GM21717 (cell line): Measurements from ENCODE around the gene TYSND1.
A peak's percentile ranks its signal among the peaks of the same experiment; 100 is the strongest.
"Not testable (repeated sequence)": the region's sequence is repeated elsewhere in the genome, so short reads cannot be mapped to it uniquely, and the experiment has no call there.

Source experiments
- ATAC-seq: cut with Tn5 transposase; IDR thresholded peaks from one replicate; pipeline ENCODE4 v1.9.1; 2021; ENCODE audit warnings: mild to moderate bottlenecking, moderate library complexity; ENCODE audit not compliant: unreplicated experiment

TYSND1 gene

GRCh38 chr10:70146489-70147258 is at the start of gene TYSND1:
Gene TYSND1, minus strand, starts transcription at chr10:70146700. Its CDS starts 114 bp downstream, at chr10:70146586.
- peak; percentile 88 for ATAC-seq

GRCh38 chr10:70193391-70193844 is 46.9 kb upstream of the TYSND1 start:
- no peak for ATAC-seq

- no peak for ATAC-seq
Observed at GRCh38 chr10:70192326-70192968, 45.9 kb upstream of the TYSND1 start.

GRCh38 chr10:70191972-70192305 is 45.4 kb upstream of the TYSND1 start:
- no peak for ATAC-seq

- ATAC-seq, result no peak
Observed at GRCh38 chr10:70191161-70191971, 44.9 kb upstream of the TYSND1 start.

GRCh38 chr10:70190581-70190980 is 44.1 kb upstream of the TYSND1 start:
- ATAC-seq, result no peak

GRCh38 chr10:70190102-70190501 is 43.6 kb upstream of the TYSND1 start:
- ATAC-seq, result no peak

- ATAC-seq, result no peak
Observed at GRCh38 chr10:70188768-70189167, 42.3 kb upstream of the TYSND1 start.

GRCh38 chr10:70186571-70186970 is 40.1 kb upstream of the TYSND1 start:
- ATAC-seq, result no peak

GRCh38 chr10:70186090-70186489 is 39.6 kb upstream of the TYSND1 start:
- ATAC-seq, result no peak

GRCh38 chr10:70183304-70183703 is 36.8 kb upstream of the TYSND1 start:
- no peak for ATAC-seq

- ATAC-seq, result not testable (repeated sequence)
Observed at GRCh38 chr10:70179209-70179608, 32.7 kb upstream of the TYSND1 start.

- no peak for ATAC-seq
Observed at GRCh38 chr10:70178139-70178725, 31.7 kb upstream of the TYSND1 start.

GRCh38 chr10:70176441-70176840 is 29.9 kb upstream of the TYSND1 start:
- no peak for ATAC-seq

GRCh38 chr10:70175516-70175915 is 29.0 kb upstream of the TYSND1 start:
- no peak for ATAC-seq

- no peak for ATAC-seq
Observed at GRCh38 chr10:70174058-70174741, 27.7 kb upstream of the TYSND1 start.

GRCh38 chr10:70169649-70170364 is 23.3 kb upstream of the TYSND1 start:
- ATAC-seq, result peak; percentile 11

GRCh38 chr10:70169011-70169410 is 22.5 kb upstream of the TYSND1 start:
- ATAC-seq, result no peak

GRCh38 chr10:70167246-70167645 is 20.7 kb upstream of the TYSND1 start:
- no peak for ATAC-seq

- no peak for ATAC-seq
Observed at GRCh38 chr10:70166394-70166793, 19.9 kb upstream of the TYSND1 start.
